Parathyroid adenoma (tissue), 2 donors: ENCODE data around the gene HOXC11.

Experiments used
- H2AFZ ChIP-seq: fragments of 300-600 bp; sonication (generic); one replicate; pipeline ENCODE4 v1.7.0; 2017; ENCODE audit warnings: antibody characterized with exemption, mild to moderate bottlenecking
- H3K27ac ChIP-seq: fragments of 300-600 bp; sonication (generic); one replicate; pipeline ENCODE4 v1.7.0; 2017
- H3K27me3 ChIP-seq: fragments of 300-600 bp; sonication (generic); one replicate; pipeline ENCODE4 v1.7.0; 2017; ENCODE audit warnings: low read length; ENCODE audit not compliant: control insufficient read depth, insufficient read depth
- H3K36me3 ChIP-seq: fragments of 300-600 bp; sonication (generic); one replicate; pipeline ENCODE4 v1.7.0; 2017; ENCODE audit warnings: low read length; ENCODE audit not compliant: control insufficient read depth, insufficient read depth
- H3K4me1 ChIP-seq: fragments of 300-600 bp; sonication (generic); one replicate; pipeline ENCODE4 v1.7.0; 2017; ENCODE audit warnings: control low read depth
- H3K4me2 ChIP-seq: fragments of 300-600 bp; sonication (generic); one replicate; pipeline ENCODE4 v1.7.0; 2017; ENCODE audit warnings: low read length
- H3K4me3 ChIP-seq: fragments of 300-600 bp; sonication (generic); one replicate; pipeline ENCODE4 v1.7.0; 2017; ENCODE audit warnings: low read depth, low read length
- H3K79me2 ChIP-seq: fragments of 300-600 bp; sonication (generic); one replicate; pipeline ENCODE4 v1.7.0; 2017; ENCODE audit warnings: control low read depth
- H3K9ac ChIP-seq: fragments of 300-600 bp; sonication (generic); one replicate; pipeline ENCODE4 v1.7.0; 2017; ENCODE audit warnings: mild to moderate bottlenecking
- H3K9me3 ChIP-seq: fragments of 300-600 bp; sonication (generic); one replicate; pipeline ENCODE4 v1.7.0; 2017; ENCODE audit warnings: low read length; ENCODE audit not compliant: control insufficient read depth
- TF ChIP-seq, protein P1 (sequence below): fragments of 300-600 bp; sonication (generic); IDR thresholded peaks from one replicate; pipeline ENCODE4 v1.7.0; 2017; ENCODE audit warnings: antibody characterized with exemption, mild to moderate bottlenecking
- donor health status: primary hyperparathyroidism.

The HOXC11 gene

DNA sequence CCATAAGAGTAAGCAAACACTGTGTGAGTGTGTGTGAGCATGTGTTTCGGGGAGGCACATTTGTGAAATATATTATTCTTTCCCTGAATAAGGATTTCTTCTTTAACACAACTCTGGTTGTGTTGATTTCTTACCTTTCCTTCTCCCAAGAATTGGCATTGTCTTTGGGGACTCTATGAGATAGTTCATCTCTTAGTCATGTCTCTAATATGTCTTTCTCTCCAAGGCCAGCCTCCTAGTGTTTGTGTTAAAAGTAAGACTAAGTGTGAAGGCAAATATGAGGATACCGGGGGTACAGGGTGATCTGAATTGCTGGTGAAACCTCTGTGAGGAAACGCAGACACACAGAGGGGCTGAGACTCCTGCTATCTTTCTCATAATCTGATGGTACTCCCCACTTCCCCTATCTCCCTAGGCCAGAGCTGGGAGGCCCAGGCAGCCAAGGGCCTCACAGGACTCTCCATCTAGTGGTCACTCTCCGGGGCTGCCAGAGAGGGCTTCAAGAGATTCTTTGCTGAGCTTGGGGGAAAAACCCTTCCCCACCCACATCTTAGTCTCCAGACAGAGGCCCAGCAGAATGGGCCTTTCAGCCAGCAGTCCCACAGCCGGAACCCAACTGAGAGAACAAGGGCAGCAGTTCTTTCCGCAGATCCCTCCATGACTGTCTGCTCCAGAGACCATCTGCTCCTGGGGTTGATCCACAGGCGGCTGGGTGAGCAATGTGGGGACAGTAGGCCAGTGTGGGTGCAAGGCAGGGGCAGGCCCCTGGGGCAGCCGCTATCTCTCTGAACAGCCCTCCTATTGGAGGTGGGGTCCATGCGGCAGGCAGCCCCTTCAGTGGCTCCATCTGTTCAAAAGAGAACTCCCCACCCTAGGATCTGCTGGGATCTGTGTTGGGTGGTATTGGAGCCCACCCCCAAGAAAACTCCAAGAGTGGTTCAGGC, 24.0 kb upstream of the HOXC11 start:
- peaks cover 28% of the 10 kb centered on the region for H3K27me3 ChIP-seq
- H3K4me2 ChIP-seq, result no peak overlapping the region
- TF ChIP-seq, protein P1, sequence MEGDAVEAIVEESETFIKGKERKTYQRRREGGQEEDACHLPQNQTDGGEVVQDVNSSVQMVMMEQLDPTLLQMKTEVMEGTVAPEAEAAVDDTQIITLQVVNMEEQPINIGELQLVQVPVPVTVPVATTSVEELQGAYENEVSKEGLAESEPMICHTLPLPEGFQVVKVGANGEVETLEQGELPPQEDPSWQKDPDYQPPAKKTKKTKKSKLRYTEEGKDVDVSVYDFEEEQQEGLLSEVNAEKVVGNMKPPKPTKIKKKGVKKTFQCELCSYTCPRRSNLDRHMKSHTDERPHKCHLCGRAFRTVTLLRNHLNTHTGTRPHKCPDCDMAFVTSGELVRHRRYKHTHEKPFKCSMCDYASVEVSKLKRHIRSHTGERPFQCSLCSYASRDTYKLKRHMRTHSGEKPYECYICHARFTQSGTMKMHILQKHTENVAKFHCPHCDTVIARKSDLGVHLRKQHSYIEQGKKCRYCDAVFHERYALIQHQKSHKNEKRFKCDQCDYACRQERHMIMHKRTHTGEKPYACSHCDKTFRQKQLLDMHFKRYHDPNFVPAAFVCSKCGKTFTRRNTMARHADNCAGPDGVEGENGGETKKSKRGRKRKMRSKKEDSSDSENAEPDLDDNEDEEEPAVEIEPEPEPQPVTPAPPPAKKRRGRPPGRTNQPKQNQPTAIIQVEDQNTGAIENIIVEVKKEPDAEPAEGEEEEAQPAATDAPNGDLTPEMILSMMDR, result no peak
- no peak overlapping the region for H2AFZ ChIP-seq
- H3K4me3 ChIP-seq, result no peak overlapping the region
- H3K27ac ChIP-seq, result no peak overlapping the region
- H3K4me1 ChIP-seq, result no peaks in the 10 kb centered on the region
- H3K9me3 ChIP-seq, result no peaks in the 10 kb centered on the region
- no peak overlapping the region for H3K9ac ChIP-seq
- H3K36me3 ChIP-seq, result no peaks in the 10 kb centered on the region
- H3K79me2 ChIP-seq, result no peaks in the 10 kb centered on the region

DNA sequence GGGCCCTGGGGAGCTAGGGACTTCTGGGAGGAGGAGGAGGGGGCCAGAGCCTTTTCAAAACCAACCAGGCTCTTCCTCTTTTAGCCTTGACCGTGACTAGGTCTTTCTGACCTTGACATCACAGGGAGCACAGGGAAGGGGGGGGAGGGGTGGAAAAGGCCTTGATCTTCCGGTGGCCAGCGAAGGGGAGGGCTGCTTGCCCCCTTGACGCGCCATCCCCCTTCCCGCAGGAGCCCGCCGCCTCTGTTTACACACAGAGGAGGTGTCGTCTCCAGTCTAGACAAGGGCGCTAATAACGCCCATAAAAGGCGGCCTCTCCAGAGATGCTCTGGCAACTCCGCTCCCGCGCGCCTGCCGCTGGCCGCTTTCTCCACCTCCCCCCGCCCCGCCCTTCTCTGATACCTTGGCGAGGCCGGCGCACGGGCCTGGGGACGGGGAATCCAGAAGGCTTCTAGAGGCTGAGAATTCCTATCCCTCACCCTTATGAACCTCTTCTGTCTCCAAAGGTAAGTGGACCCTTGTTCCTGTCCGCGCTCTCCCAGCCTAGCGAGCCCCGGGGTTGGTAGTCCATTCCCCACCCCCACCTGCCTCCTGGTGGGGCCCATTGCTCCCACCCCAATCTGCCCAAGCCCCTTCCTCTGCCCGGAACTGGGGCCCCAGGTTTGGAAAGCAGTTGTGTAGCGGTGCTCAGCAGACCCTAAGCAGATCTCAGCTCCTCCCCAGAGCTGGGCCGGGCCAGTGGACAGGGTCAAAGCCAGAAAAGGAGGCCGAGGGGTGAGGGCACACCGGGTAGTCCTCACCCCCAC, 23.1 kb upstream of the HOXC11 start:
- no peak overlapping the region for H3K9ac ChIP-seq
- H3K27me3 ChIP-seq, result peaks cover 24% of the 10 kb centered on the region
- no peak overlapping the region for H3K27ac ChIP-seq
- no peak overlapping the region for H2AFZ ChIP-seq
- H3K4me2 ChIP-seq, result no peak overlapping the region
- TF ChIP-seq, protein P1, result no peak
- no peak overlapping the region for H3K4me3 ChIP-seq
- H3K9me3 ChIP-seq, result no peaks in the 10 kb centered on the region
- no peaks in the 10 kb centered on the region for H3K4me1 ChIP-seq
- H3K79me2 ChIP-seq, result no peaks in the 10 kb centered on the region
- H3K36me3 ChIP-seq, result no peaks in the 10 kb centered on the region

DNA sequence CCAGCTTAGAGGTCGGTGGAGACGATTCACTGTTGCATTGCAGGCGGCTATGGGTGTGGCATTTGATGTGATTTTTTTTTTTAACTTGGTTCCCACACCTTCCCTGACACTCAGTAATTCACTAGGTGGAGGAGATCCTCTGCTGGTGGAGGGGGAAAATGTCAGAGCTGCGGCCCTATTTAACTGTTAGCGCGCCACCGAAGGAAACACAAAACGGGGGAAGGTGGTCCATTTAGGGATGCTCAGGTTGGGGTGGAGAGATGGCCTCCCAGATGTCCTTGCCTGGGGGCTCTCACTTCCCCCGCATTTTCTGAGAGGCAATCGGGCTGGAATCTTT, 22.5 kb upstream of the HOXC11 start:
- H3K4me3 ChIP-seq, result no peak overlapping the region
- no peaks in the 10 kb centered on the region for H3K4me1 ChIP-seq
- no peaks in the 10 kb centered on the region for H3K36me3 ChIP-seq
- no peak overlapping the region for H3K4me2 ChIP-seq
- H3K9me3 ChIP-seq, result no peaks in the 10 kb centered on the region
- H3K27me3 ChIP-seq, result peaks cover 26% of the 10 kb centered on the region
- H3K79me2 ChIP-seq, result no peaks in the 10 kb centered on the region
- TF ChIP-seq, protein P1, result no peak
- H3K9ac ChIP-seq, result no peak overlapping the region
- H2AFZ ChIP-seq, result no peak overlapping the region
- H3K27ac ChIP-seq, result no peak overlapping the region

DNA sequence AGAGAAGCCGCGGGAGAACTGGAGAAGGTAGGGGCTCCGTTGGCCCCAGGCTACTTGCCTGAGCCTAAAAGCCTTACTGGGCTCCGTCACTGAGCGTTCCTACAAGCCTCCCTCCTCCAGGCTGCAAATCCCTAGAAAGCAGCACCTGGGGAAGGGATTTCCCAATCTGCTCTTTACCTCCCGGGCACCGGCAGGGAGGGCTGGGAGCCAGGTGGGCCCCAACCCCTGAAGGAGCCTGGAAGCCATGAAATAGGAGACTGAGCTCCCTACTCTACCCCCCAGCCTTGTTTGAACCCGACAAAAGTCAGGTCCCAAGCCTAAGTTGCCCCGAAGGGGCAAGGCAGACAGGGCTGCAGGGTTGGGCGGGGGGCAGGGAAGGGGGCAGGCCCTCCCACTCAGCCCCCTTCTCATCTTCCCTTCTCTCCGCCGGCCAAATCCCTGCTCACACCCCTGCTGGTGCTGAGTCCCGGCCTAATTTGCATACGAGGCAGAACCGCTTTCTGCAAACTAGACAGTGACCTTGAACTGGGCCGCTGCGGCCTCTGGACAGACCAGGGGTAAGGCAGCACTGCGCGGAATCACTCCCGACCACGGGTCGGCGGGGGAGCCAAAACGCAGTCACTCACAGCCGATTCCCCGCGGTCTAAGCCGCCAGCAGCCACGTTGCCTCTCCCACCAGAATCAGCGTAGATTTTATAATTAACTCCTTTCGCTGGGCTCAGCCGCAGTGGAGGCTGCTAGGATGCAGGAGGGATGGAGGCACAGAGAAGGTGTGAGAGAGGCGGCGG, 21.9 kb upstream of the HOXC11 start:
- Histone ChIP-seq H3K36me3 (no peaks in the 10 kb centered on the region), H2AFZ (no peak overlapping the region), H3K9ac (no peak overlapping the region), H3K9me3 (no peaks in the 10 kb centered on the region), H3K4me2 (no peak overlapping the region), H3K4me1 (no peaks in the 10 kb centered on the region), H3K27me3 (peaks cover 30% of the 10 kb centered on the region), H3K79me2 (no peaks in the 10 kb centered on the region), H3K27ac (no peak overlapping the region), H3K4me3 (no peak overlapping the region)
- TF ChIP-seq, protein P1, result no peak
